Uterus (tissue), 2 donors: Measurements from ENCODE around the gene SCAF8.

Source experiments
- CTCF ChIP-seq, 4 experiments: fragments of 200-600 bp in 2 of 4; fragments of 450-650 bp in 2 of 4; sonication (generic) in 2 of 4; IDR thresholded peaks; one replicate each; pipeline ENCODE4 v1.5.1; 2016 to 2019; ENCODE audit warnings: antibody characterized with exemption in 4 of 4, mild to moderate bottlenecking in 2 of 4, moderate library complexity in 1 of 4
- POLR2A ChIP-seq, 2 donors: fragments of 450-650 bp; IDR thresholded peaks; one replicate each; pipeline ENCODE4 v1.6.1; 2016; ENCODE audit warnings: antibody characterized with exemption in 2 of 2, mild to moderate bottlenecking in 1 of 2, moderate library complexity in 1 of 2

DNA sequence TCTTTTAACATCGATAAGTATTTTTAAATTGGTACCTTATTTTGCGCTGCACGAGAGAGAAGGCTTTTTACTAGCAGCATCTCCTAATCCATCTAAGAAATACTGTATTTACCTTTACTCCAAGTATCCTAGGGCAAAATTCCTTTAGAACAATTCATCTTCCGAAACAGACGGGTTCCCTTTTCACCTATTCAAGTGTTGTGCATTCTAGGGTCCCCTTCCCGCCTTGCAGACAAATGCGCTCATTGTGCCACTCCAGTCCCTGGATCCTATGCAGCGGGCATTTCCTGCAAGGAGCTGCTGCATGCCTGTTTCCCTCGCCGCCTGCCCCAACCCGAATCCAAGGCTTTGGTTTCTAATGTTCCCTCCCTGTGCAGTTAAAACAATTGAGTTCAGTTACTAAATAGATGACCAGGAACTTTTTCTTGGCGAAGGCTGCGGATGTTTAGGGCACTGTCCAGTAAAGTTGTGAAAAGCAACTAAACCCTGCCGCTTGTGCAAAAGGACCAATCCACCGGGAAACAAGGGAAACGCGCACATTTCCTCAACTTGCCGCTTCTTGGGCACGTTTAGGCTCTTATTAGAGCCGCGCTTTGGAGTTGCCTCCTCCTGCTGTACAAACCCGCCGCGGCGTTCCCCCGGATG is 556 bp upstream of the SCAF8 start:
- TF ChIP-seq CTCF (IDR thresholded peaks at IDR 0.05) (no peak), POLR2A (IDR thresholded peaks at IDR 0.05) (no peak)
